Measurements from ENCODE around the gene TAS1R3. TPM values are rescaled to one million over a fixed set of nuclear protein-coding genes. Genes with fewer than 3 reads are reported as not detected.

The TAS1R3 gene
- total RNA-seq, 4 donors from 2014 or later = 0.38 to 1.4 (median 0.79) TPM

- no peak overlapping the region for H3K4me3 ChIP-seq (ENCODE audit: low read depth, poor library complexity, severe bottlenecking)
- TF ChIP-seq CTCF (IDR thresholded peaks at IDR 0.05) = no peak
- no peak for TF ChIP-seq POLR2A (IDR thresholded peaks at IDR 0.05)
- 76 to 82% methylated on average over 6 to 11 of the region's 12 CpGs for WGBS, 2 donors
- intact Hi-C loops (cut with DNase I; ENCODE audit: low total_unique reads) = no loop called here
- DNase-seq (ENCODE audit: low spot score in 2 of 2) = no peak
Measured at GRCh38 chr1:1345860-1346500, 14.9 kb downstream of the TAS1R3 start.

- no peak for DNase-seq (ENCODE audit: low spot score in 2 of 2)
- TF ChIP-seq CTCF (IDR thresholded peaks at IDR 0.05) (no peak), POLR2A (IDR thresholded peaks at IDR 0.05) (no peak)
- WGBS, 2 donors = 88 to 90% methylated on average over 10 of the region's 10 CpGs
- H3K4me3 ChIP-seq (ENCODE audit: low read depth, poor library complexity, severe bottlenecking) = no peak overlapping the region
- intact Hi-C loops (cut with DNase I; ENCODE audit: low total_unique reads) = no loop called here
Measured at GRCh38 chr1:1346501-1346890, 15.4 kb downstream of the TAS1R3 start.

- H3K4me3 ChIP-seq (ENCODE audit: low read depth, poor library complexity, severe bottlenecking) = no peak overlapping the region
- TF ChIP-seq CTCF (IDR thresholded peaks at IDR 0.05) (no peak), POLR2A (IDR thresholded peaks at IDR 0.05) (no peak)
- intact Hi-C loops (cut with DNase I; ENCODE audit: low total_unique reads) = no loop called here
- 67 to 86% methylated on average over 9 to 10 of the region's 10 CpGs for WGBS, 2 donors
- no peak for DNase-seq (ENCODE audit: low spot score in 2 of 2)
Measured at GRCh38 chr1:1347026-1347595, 16.0 kb downstream of the TAS1R3 start.

GRCh38 chr1:1347663-1348419 lies 16.8 kb downstream of the TAS1R3 start:
- DNase-seq (ENCODE audit: low spot score in 2 of 2) = no peak
- intact Hi-C loops (cut with DNase I; ENCODE audit: low total_unique reads) = no loop called here
- WGBS, 2 donors = 17 to 31% methylated on average over 21 to 22 of the region's 26 CpGs
- H3K4me3 ChIP-seq (ENCODE audit: low read depth, poor library complexity, severe bottlenecking) = peak overlapping the region; percentile 51
- TF ChIP-seq POLR2A (IDR thresholded peaks at IDR 0.05) = no peak

- no peak for DNase-seq (ENCODE audit: low spot score in 2 of 2)
- intact Hi-C loops (cut with DNase I; ENCODE audit: low total_unique reads) = no loop called here
- TF ChIP-seq CTCF (IDR thresholded peaks at IDR 0.05) (no peak), POLR2A (IDR thresholded peaks at IDR 0.05) (no peak)
- 1% methylated on average over 12 to 47 of the region's 109 CpGs for WGBS, 2 donors
- peak overlapping the region; percentile 51 for H3K4me3 ChIP-seq (ENCODE audit: low read depth, poor library complexity, severe bottlenecking)
Measured at GRCh38 chr1:1348420-1349255, 17.6 kb downstream of the TAS1R3 start.

Measured in lower leg skin (tissue), 4 donors.